ENCODE results near the gene ITIH5. TPM values are rescaled to one million over a fixed set of nuclear protein-coding genes. Genes with fewer than 3 reads are reported as not detected.

ITIH5 gene
- total and polyA plus RNA-seq, 10 donors: 0.59 to 5.2 (median 1.7) TPM

DNA sequence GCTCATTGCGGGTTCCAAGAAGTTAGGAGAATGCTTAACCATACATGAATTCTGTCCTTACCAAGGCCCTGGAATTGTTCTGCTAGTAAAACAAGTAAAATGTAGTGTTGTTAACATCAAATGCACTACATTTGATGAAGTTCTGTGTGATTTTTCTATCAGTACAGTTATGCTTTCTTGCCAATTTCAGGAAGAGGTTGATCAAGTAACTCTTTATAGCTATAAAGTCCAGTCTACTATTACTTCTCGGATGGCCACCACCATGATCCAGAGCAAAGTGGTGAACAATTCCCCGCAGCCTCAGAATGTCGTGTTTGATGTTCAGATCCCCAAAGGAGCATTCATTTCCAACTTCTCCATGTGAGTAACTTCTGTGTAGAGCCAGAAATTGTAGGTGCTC is 42.1 kb upstream of the ITIH5 start:
- Histone ChIP-seq H3K27me3 (replicated peaks in 1 of 7) (peaks cover 0 to 30% (median 0%) of the 10 kb centered on the region in 7 donors), H3K4me3 (no peak overlapping the region), H3K36me3 (no peaks in the 10 kb centered on the region), H3K9me3 (peaks cover 0 to 5% (median 0%) of the 10 kb centered on the region in 8 donors), H3K4me1 (no peaks in the 10 kb centered on the region), H3K27ac (no peak overlapping the region)
- intact Hi-C loops (cut with DNase I; ENCODE audit: low total_unique reads): no loop called here
- no peak for DNase-seq
- TF ChIP-seq POLR2AphosphoS5 (IDR thresholded peaks at IDR 0.05) (no peak), POLR2A (IDR thresholded peaks at IDR 0.05) (no peak)
- TF ChIP-seq, protein P1, sequence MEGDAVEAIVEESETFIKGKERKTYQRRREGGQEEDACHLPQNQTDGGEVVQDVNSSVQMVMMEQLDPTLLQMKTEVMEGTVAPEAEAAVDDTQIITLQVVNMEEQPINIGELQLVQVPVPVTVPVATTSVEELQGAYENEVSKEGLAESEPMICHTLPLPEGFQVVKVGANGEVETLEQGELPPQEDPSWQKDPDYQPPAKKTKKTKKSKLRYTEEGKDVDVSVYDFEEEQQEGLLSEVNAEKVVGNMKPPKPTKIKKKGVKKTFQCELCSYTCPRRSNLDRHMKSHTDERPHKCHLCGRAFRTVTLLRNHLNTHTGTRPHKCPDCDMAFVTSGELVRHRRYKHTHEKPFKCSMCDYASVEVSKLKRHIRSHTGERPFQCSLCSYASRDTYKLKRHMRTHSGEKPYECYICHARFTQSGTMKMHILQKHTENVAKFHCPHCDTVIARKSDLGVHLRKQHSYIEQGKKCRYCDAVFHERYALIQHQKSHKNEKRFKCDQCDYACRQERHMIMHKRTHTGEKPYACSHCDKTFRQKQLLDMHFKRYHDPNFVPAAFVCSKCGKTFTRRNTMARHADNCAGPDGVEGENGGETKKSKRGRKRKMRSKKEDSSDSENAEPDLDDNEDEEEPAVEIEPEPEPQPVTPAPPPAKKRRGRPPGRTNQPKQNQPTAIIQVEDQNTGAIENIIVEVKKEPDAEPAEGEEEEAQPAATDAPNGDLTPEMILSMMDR (IDR thresholded peaks at IDR 0.05 in 8 of 11, conservative IDR thresholded peaks at IDR 0.05 in 3 of 11): no peak
- 77 to 97% (median 94%) methylated on average over 4 of the region's 4 CpGs for WGBS, 5 donors

DNA sequence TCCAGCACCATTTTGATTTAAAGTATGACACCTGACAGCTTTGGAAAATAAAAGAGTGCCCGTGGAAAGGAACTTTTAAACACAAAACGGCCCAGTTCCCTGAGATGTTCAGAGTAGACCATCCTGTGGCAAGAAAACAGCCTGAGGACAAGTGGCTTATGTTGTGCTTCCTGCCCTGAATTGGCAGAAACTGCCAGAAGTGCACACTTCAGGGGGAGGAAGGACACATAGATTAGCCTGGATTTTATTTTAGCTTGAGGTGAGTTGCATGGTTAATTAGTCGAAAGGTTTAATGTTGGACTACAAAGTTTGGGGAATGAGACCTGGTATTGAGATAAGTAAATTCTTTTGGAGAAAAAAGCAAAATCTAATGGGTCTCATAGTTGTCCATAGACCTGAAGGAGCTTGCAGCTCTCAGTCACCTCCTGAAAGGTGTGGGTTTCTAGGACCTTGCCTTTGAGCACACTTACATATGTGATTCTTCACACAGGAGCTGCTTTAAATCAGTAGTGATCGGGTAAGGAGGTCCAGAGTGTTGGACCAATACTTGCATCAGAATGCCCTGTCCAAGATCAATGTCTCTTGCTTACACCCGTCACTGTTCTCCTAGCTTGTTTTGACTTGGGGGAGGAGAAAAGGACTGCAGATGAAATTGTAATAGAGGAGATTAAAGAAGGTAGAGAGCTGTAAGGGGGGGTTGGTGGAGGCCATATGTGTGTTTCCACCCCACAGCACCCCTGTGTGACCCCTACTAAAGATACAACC is 41.3 kb upstream of the ITIH5 start:
- intact Hi-C loops (cut with DNase I; ENCODE audit: low total_unique reads): no loop called here

DNA sequence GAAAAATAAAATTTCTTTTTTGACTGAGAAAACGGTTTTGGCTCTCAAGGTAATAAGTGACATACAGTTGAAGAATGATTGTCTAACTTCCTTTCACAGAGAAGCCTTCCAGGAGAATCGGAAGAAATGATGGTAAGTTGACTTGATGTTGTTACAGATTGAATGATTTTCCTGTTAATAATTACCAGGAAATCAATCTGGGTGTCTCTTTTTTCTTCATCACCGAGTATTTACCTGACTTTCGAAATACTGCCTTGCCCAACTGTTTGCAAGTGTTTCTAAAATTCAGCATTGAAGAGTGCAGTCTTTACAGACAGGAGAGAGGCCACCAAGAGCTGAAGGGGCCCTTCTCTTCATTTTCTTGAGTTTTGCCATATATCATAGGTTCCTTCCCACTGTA is 40.3 kb upstream of the ITIH5 start:
- H3K4me1 ChIP-seq: no peaks in the 10 kb centered on the region
- 63 to 87% (median 65%) methylated on average over 4 of the region's 4 CpGs for WGBS, 5 donors
- H3K27me3 ChIP-seq (replicated peaks in 1 of 7): peaks cover 0 to 45% (median under 1%) of the 10 kb centered on the region in 7 donors
- intact Hi-C loops (cut with DNase I; ENCODE audit: low total_unique reads): no loop called here
- H3K9me3 ChIP-seq: peaks cover 0 to 5% (median 0%) of the 10 kb centered on the region in 8 donors
- TF ChIP-seq POLR2AphosphoS5 (IDR thresholded peaks at IDR 0.05): no peak
- TF ChIP-seq, protein P1 (IDR thresholded peaks at IDR 0.05 in 8 of 11, conservative IDR thresholded peaks at IDR 0.05 in 3 of 11): no peak
- no peak for TF ChIP-seq POLR2A (IDR thresholded peaks at IDR 0.05)
- H3K4me3 ChIP-seq: no peak overlapping the region
- no peaks in the 10 kb centered on the region for H3K36me3 ChIP-seq
- no peak overlapping the region for H3K27ac ChIP-seq
- no peak for DNase-seq

More for the DNA sequence above, 41.3 kb upstream of the ITIH5 start:
- TF ChIP-seq, protein P1 (IDR thresholded peaks at IDR 0.05 in 8 of 11, conservative IDR thresholded peaks at IDR 0.05 in 3 of 11): no peak
- TF ChIP-seq POLR2AphosphoS5 (IDR thresholded peaks at IDR 0.05) (no peak), POLR2A (IDR thresholded peaks at IDR 0.05) (no peak)
- WGBS, 5 donors: 74 to 86% (median 84%) methylated on average over 5 of the region's 5 CpGs
- no peak for DNase-seq
- H3K9me3 ChIP-seq: peaks cover 0 to 5% (median 0%) of the 10 kb centered on the region in 8 donors
- H3K27me3 ChIP-seq (replicated peaks in 1 of 7): peaks cover 0 to 36% (median 0%) of the 10 kb centered on the region in 7 donors
- H3K4me3 ChIP-seq: no peak overlapping the region
- H3K4me1 ChIP-seq: no peaks in the 10 kb centered on the region
- no peak overlapping the region for H3K27ac ChIP-seq
- H3K36me3 ChIP-seq: no peaks in the 10 kb centered on the region

DNA sequence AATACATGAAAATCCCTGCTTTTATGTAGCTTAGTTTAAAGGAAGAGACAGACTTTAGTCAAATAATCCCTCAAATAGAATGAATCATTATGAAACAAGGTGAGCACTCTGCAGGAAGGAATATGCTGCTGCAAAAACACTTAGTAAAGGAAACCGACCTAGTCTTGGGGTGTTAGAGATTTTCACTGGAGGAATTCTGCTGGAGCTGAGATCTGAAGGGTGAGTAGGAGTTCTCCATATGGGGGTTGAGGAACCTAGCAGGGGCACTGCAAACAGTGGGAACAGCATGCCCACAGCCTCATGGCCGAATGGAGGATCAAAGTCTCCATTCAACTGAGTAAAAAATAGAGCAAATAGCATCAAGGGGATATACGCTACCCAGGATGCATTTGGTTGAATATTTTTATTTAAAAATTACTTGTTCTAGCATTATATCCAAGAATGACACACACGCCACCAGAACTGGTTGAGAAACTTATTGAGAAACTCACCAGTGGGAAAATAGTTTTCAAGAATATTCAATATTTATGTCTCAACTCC is 39.8 kb upstream of the ITIH5 start:
- intact Hi-C loops (cut with DNase I; ENCODE audit: low total_unique reads): no loop called here
- WGBS, 5 donors: 81 to 87% (median 86%) methylated on average over 4 of the region's 4 CpGs

More for the DNA sequence above, 39.8 kb upstream of the ITIH5 start:
- TF ChIP-seq, protein P1 (IDR thresholded peaks at IDR 0.05 in 8 of 11, conservative IDR thresholded peaks at IDR 0.05 in 3 of 11): no peak
- TF ChIP-seq POLR2AphosphoS5 (IDR thresholded peaks at IDR 0.05) (no peak), POLR2A (IDR thresholded peaks at IDR 0.05) (no peak)
- Histone ChIP-seq H3K9me3 (peaks cover 0 to 5% (median 0%) of the 10 kb centered on the region in 8 donors), H3K36me3 (no peaks in the 10 kb centered on the region), H3K27ac (no peak overlapping the region), H3K4me1 (no peaks in the 10 kb centered on the region), H3K27me3 (replicated peaks in 1 of 7) (peaks cover 0 to 45% (median 3%) of the 10 kb centered on the region in 7 donors), H3K4me3 (no peak overlapping the region)
- DNase-seq: no peak

Measured in spleen (tissue), 11 donors.